GM12872 (cell line): Measurements from ENCODE around the gene AKT1.

ENCODE experiments used
- TF ChIP-seq, protein P1 (sequence below): IDR thresholded peaks from 3 replicates; pipeline ENCODE4 v1.5.1; 2011; ENCODE audit warnings: low read depth, mild to moderate bottlenecking, low read length, moderate library complexity; ENCODE audit not compliant: insufficient read depth

AKT1 gene

DNA sequence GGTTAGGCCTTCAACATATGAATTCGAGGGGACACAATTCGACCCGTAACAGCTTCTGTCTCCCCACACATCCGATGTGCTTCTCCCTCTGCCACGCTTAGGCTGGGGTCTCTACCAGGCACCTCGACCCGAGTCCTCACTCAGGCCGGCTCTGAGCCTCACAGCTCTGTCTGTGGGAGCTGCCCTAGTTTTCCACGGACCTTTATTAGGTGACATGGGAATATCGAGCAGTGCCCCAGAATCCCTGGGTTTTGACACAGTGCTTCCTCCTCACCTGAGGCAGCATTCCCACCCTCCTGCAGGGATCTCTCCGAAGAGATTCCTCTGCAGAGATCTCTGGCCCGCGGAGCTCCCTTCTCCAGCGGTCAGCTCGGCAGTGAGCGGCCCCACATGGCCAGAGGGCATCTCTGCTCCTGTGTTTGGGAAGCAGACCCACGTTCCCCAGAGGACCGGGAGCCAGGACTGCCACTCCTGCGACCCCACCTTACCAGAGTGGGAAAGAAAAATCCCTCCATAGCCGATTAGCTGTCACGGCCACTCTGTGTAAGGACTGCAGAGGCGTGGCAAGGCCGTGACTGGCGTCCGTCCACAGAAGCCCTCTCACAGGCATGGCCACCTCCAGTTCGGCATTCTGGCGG lies 26.5 kb upstream of the AKT1 start:
- TF ChIP-seq, protein P1, sequence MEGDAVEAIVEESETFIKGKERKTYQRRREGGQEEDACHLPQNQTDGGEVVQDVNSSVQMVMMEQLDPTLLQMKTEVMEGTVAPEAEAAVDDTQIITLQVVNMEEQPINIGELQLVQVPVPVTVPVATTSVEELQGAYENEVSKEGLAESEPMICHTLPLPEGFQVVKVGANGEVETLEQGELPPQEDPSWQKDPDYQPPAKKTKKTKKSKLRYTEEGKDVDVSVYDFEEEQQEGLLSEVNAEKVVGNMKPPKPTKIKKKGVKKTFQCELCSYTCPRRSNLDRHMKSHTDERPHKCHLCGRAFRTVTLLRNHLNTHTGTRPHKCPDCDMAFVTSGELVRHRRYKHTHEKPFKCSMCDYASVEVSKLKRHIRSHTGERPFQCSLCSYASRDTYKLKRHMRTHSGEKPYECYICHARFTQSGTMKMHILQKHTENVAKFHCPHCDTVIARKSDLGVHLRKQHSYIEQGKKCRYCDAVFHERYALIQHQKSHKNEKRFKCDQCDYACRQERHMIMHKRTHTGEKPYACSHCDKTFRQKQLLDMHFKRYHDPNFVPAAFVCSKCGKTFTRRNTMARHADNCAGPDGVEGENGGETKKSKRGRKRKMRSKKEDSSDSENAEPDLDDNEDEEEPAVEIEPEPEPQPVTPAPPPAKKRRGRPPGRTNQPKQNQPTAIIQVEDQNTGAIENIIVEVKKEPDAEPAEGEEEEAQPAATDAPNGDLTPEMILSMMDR, result no peak

DNA sequence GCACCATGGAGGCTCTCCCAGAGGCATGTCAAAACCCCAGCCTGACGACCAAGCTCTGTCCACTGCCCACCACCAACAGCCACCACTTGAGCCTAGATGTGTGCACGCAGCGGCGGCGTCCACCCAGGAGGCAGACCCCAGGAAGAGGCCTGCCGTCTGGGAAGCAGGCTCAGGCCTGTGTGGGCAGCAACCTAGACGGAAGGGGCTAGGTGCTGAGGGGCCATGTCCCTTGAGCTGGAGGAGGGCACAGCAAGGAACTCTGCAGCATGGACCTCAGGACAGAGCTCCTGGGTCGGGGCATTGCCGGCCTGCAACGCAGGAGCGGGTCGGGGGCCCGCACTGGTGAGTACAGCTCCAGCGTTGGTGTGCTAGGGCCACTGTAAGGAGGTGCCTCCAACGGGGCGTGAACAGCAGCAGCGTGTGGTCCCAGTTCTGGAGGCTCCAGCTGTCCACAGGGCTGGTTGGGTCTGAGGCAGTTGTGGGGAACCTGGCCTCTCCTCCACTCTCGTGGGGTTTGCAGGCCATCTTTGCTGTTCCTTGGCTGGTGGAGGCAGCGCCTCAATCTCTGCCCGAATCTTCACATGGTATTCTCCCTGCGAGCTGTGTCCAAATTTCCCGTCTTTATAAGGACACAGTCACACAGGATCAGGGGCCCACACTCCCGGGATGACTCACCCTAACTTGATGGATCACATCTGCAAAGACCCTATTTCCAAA lies 25.8 kb upstream of the AKT1 start:
- TF ChIP-seq, protein P1, result no peak

DNA sequence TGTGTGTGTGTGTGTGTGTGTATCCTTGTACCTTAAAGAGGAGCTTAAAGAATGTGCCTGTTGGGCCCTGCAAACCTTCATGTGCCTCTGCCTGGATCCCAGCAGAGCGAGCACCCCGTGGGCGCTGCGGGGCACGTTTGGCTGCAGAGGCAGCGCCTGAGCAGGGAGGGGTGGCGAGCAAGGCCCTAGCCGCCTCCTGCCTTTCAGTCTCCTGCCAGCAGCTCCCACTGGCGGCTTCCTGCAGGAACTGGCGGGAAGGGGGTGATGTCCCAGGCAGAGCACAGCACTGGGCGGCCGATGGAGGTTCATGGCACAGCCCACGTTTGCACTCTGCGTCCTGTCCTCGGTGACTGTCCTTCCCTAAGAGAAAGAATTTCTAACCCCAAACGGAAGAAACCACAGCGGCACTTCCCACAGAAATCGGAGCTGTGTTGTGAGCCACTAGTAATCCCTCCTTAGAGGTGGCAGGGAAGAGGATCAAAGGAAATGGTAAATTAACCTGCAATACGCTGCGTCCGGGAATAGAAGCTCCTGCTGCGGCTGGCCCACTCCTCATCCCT lies 25.2 kb upstream of the AKT1 start:
- TF ChIP-seq, protein P1, result no peak

DNA sequence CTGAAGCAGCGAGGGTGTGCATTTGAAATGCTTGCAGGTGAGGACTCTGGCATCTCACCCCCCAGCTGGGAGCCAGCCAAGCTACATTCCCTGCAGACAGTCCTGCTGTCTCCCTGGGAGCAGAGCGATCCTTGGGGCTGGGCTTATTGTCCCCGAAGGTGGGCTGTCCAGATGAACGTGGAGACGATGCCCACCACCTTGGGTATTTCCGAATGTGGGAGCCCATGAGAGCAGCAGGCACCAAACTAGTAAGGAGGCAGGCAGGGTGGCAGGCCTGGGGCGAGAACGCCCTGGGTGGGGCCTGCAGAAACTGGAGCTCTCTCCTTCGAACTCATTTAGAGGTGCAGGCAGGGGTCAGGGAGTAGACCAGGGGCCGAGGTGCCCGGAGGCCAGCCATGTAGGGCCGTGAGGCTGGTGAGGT lies 23.8 kb upstream of the AKT1 start:
- TF ChIP-seq, protein P1, result no peak

DNA sequence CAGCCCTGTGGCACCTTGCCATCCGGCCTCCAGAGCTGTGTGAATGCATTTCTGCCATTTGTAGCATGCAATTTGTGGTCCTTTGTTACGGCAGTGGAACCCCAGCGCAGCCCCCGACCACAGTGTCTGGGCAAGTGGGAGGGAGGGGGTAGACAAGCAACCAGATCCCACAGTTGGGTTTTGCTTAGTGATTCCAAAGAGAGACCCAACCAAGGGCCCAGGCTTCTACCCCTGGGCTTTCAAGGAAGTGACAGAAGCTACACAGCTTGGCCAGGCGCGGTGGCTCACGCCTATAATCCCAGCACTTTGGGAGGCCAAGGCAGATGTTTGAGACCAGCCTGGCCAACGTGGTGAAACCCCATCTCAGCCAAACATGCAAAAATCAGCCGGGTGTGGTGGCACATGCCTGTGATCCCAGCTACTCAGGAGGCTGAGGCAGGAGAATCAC lies 23.2 kb upstream of the AKT1 start:
- TF ChIP-seq, protein P1, result no peak

DNA sequence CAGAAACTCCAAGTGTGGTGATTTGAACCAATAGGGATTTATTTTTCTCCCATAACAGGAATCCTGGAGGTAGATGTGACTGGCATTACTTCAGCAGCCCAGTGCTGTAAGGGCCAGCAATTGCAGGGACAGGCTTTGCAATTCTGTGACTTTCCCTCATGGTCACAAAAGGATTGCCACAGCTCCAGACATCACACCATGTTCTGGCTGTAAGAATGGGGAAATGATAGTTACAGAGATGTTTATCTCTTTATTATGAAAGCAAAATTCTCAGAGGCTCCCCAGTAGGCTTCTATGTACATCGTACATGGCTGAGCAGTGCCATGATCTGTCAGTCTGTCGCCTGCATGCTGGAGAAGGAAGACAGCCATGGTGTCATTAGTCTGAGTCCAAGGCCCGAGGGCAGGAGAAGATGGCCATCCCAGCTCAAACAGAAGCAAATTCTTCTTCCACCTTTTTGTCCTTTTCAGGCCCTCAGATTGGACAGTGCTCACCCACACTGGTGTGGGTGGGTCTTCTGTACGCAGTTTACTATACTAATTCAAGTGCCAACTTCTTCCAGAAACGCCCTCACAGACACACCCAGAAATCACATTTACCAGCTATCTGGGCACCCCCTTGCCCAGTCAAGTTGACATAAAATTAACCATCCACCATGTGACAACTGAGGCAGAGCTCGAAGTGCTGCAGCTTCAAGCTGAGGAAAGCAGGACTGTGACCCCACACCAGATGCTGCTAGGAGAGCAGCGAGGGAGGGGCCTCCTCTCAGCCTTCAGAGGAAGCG lies 22.6 kb upstream of the AKT1 start:
- TF ChIP-seq, protein P1, result no peak

DNA sequence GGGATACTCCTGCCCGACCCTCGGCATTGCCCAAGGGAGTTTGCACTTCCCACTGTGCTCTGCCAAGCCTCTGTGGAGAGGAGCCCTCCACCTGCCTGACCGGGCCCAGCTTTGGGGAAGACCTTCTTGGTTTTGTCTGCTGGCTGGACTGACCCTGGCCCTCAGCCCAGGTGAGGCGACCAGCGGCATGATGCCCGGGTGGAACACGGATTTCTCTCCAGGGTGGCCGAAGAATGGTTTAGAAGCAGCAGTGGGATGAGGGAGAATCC lies 21.0 kb upstream of the AKT1 start:
- TF ChIP-seq, protein P1, result no peak
